ENCODE measurements around the gene HOTAIR.

- TF ChIP-seq POLR2A (IDR thresholded peaks at IDR 0.05) (no peak), CTCF (IDR thresholded peaks at IDR 0.05) (no peak)
Measured at GRCh38 chr12:53932915-53933314, 41.8 kb downstream of the HOTAIR start.
